ENCODE data around the gene MBD6. TPM values are rescaled to one million over a fixed set of nuclear protein-coding genes. Genes with fewer than 3 reads are reported as not detected.
"Not testable (repeated sequence)": the region's sequence is repeated elsewhere in the genome, so short reads cannot be mapped to it uniquely, and the experiment has no call there.

MBD6 gene
- total and polyA plus RNA-seq, 12 donors, result 10.5 to 167 (median 38.1) TPM

DNA sequence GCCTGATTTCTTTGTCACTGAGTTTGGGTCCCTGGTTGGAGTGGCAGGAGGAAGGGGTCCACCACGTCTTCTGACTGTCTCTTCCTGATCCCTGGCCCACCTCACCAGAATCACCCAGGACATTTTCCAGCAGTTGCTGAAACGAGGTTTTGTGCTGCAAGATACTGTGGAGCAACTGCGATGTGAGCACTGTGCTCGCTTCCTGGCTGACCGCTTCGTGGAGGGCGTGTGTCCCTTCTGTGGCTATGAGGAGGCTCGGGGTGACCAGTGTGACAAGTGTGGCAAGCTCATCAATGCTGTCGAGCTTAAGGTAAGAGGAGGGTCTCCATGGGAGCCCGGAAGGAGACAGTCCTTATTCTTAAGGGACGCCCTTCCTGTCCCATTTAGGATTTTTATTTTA, 22.4 kb upstream of the MBD6 start:
- intact Hi-C loops (cut with DNase I), result no loop called here
- no peak for TF ChIP-seq CTCF (IDR thresholded peaks at IDR 0.05)
- no peak for TF ChIP-seq POLR2A (IDR thresholded peaks at IDR 0.05)

GRCh38 chr12:57502311-57502969, 20.2 kb upstream of the MBD6 start:
- H3K27ac ChIP-seq; H3K4me1 ChIP-seq (replicated peaks in 1 of 2); H3K27me3 ChIP-seq; DNase-seq; H3K4me3 ChIP-seq; H3K9me3 ChIP-seq (replicated peaks in 1 of 3); intact Hi-C loops (cut with DNase I): not testable (repeated sequence)
- peaks cover 0 to 79% of the 10 kb centered on the region in 2 donors for H3K36me3 ChIP-seq (replicated peaks in 1 of 2)
- WGBS, 4 donors, result 95 to 97% (median 97%) methylated on average over 21 to 22 of the region's 22 CpGs

More for the DNA sequence above, 22.4 kb upstream of the MBD6 start:
- Histone ChIP-seq H3K36me3 (replicated peaks in 1 of 2) (peaks cover 0 to 73% of the 10 kb centered on the region in 2 donors), H3K4me3 (no peak overlapping the region), H3K4me1 (replicated peaks in 1 of 2) (no peaks in the 10 kb centered on the region), H3K27me3 (no peaks in the 10 kb centered on the region), H3K9me3 (replicated peaks in 1 of 3) (no peaks in the 10 kb centered on the region), H3K27ac (no peak overlapping the region)
- DNase-seq, result no peak
- WGBS, 4 donors, result 92 to 97% (median 95%) methylated on average over 9 to 11 of the region's 11 CpGs

DNA sequence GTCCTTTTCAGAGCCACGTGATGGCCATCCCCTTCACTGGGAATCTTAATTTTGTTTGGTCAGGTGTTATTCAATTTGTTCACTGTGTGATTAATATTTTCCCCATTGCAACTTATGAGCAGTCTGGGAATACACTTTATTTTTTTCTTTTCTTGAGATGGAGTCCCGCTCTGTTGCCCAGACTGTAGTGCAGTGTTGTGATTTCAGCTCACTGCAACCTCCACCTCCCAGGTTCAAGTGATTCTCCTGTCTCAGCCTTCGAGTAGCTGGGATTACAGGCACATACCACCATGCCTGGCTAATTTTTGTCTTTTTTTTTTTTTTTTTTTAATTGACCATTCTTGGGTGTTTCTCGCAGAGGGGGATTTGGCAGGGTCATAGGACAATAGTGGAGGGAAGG, 16.1 kb upstream of the MBD6 start:
- 80 to 96% (median 91%) methylated on average over 4 of the region's 4 CpGs for WGBS, 4 donors
- H3K4me1 ChIP-seq (replicated peaks in 1 of 2); H3K27me3 ChIP-seq; H3K4me3 ChIP-seq; intact Hi-C loops (cut with DNase I); DNase-seq; H3K9me3 ChIP-seq (replicated peaks in 1 of 3); H3K27ac ChIP-seq: not testable (repeated sequence)
- peaks cover 0 to 68% of the 10 kb centered on the region in 2 donors for H3K36me3 ChIP-seq (replicated peaks in 1 of 2)

DNA sequence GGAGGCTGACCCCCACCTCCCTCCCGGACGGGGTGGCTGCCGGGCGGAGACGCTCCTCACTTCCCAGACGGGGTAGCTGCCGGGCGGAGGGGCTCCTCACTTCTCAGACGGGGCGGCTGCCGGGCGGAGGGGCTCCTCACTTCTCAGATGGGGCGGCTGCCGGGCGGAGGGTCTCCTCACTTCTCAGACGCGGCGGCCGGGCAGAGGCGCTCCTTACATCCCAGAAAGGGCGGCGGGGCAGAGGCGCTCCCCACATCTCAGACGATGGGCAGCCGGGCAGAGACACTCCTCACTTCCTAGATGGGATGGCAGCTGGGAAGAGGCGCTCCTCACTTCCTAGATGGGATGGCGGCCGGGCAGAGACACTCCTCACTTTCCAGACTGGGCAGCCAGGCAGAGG, 14.8 kb upstream of the MBD6 start:
- not testable (repeated sequence) for DNase-seq

DNA sequence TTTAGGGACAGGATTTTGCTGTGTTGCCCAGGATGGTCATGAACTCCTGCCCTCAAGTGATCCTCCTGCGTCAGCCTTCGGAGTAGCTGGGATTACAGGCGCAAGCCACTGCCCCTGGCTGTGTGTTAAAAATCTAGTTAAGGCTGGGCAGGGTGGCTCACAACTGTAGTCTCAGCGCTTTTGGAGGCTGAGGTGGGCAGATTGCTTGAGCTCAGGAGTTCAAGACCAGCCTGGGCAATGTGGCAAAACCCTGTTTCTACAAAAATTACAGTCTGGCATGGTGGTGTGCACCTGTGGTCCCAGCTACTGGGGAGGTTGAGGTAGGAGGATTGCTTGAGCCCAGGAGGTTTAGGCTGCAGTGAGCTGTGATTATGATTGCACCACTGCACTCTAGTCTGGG, 11.5 kb upstream of the MBD6 start:
- 92 to 99% (median 96%) methylated on average over 3 to 4 of the region's 4 CpGs for WGBS, 4 donors
- Histone ChIP-seq H3K9me3 (replicated peaks in 1 of 3) (no peaks in the 10 kb centered on the region), H3K36me3 (replicated peaks in 1 of 2) (peaks cover 0 to 70% of the 10 kb centered on the region in 2 donors), H3K4me1 (replicated peaks in 1 of 2) (no peaks in the 10 kb centered on the region), H3K27ac (no peak overlapping the region), H3K4me3 (no peak overlapping the region), H3K27me3 (no peaks in the 10 kb centered on the region)
- TF ChIP-seq POLR2A (IDR thresholded peaks at IDR 0.05), result no peak
- no peak for TF ChIP-seq CTCF (IDR thresholded peaks at IDR 0.05)
- intact Hi-C loops (cut with DNase I), result no loop called here
- no peak for DNase-seq

More for the DNA sequence above, 14.8 kb upstream of the MBD6 start:
- H3K4me1 ChIP-seq (replicated peaks in 1 of 2); H3K27me3 ChIP-seq; H3K9me3 ChIP-seq (replicated peaks in 1 of 3); H3K27ac ChIP-seq; H3K4me3 ChIP-seq; intact Hi-C loops (cut with DNase I): not testable (repeated sequence)
- 97 to 100% (median 99%) methylated on average over 2 to 17 of the region's 28 CpGs; no CpG with 5 or more reads in 1 of the 4 donors for WGBS, 4 donors
- peaks cover 0 to 71% of the 10 kb centered on the region in 2 donors for H3K36me3 ChIP-seq (replicated peaks in 1 of 2)
